HG02885 (cell line): Measurements from ENCODE around the gene ZNF575.
"Not testable (repeated sequence)": the region's sequence is repeated elsewhere in the genome, so short reads cannot be mapped to it uniquely, and the experiment has no call there.

Experiments used
- ATAC-seq: cut with Tn5 transposase; IDR thresholded peaks from one replicate; pipeline ENCODE4 v1.9.1; 2021; ENCODE audit warnings: mild to moderate bottlenecking; ENCODE audit not compliant: unreplicated experiment, poor library complexity

Gene ZNF575

GRCh38 chr19:43507880-43508279 is 25.1 kb upstream of the ZNF575 start:
- ATAC-seq = no peak

DNA sequence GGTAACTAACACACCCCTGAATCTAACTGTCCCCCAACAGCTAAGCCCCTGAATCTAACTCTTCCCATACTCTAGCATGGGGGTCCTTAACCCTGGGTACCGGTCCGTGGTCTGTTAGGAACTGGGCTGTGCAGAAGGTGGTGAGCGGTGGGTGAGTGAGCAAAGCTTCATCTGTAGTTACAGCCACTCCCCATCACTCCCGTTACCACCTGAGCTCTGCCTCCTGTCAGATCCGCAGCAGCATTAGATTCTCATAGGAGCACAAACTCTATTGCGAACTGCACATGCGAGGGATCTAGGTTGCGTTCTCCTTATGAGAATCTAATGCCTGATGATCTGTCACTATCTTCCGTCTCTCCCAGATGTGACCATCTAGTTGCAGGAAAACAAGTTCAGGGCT is 22.3 kb upstream of the ZNF575 start:
- ATAC-seq = no peak

DNA sequence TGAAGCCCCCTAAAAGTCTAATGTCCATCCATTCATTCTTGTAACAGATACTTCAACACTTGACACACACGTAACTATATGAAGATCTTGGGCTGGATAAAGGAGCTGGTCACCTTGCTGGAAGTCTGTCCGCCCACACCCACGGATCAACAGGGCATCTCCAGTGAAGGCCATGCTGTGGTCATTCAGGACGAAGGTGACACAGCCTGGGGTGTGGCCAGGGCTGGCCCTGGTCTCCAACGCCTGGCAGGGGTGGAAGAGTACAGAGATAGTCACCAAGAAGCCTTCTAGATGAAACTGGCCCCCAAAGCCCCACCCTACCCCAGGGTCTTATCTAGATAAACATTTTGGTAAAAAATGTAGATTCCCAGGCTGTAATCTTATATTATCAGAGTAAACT is 21.7 kb upstream of the ZNF575 start:
- no peak for ATAC-seq

- ATAC-seq = not testable (repeated sequence)
Measured at GRCh38 chr19:43512399-43512798, 20.6 kb upstream of the ZNF575 start.

DNA sequence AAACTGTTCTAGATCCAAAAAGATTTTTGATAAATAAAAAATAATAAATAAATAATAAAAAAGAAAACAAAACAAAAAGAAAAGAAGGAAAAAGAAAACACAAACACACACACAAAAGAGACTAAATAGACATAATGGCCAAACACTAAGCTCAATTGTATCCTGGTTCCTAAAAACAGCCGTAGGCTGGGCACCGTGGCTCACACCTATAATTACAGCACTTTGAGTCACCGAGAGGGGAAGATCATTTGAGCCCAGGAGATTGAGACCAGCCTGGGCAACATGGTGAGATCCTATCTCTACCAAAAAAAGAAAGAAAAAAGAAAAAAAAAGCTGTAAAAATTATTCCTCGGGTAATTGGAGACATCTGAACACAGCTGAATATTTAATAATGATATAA is 14.9 kb upstream of the ZNF575 start:
- ATAC-seq = no peak

- no peak for ATAC-seq
Measured at GRCh38 chr19:43519436-43520088, 13.4 kb upstream of the ZNF575 start.

DNA sequence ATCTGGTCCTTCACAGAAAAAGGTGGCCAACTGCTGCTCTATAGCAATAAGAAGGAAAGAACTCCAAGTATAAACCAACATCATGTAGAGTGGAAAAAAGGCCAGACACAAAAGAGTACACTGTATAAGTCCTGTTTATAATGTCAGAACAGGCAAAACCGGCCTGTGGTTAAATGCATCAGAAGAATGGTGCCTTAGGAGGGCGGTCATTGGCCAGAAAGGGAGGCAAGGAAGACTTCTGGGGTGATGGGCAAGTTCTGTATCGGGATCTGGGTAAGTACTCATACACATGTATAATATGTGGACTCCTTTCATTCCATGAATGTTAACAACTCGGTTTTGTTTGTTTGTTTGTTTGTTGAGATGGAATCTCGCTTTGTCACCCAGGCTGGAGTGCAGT is 10.1 kb upstream of the ZNF575 start:
- no peak for ATAC-seq

DNA sequence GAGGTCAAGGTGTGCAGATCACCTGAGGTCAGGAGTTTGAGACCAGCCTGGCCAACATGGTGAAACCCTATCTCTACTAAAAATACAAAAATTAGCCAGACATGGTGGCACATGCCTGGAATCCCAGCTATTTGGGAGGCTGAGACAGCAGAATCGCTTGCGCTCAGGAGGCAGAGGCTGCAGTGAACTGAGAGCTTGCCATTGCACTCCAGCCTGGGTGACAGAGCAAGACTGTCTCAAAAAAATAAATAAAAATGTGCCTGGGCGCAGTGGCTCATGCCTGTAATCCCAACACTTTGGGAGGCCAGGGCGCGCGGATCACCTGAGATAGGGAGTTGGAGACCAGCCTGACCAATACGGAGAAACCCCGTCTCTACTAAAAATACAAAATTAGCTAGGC is 9.3 kb upstream of the ZNF575 start:
- ATAC-seq = not testable (repeated sequence)

GRCh38 chr19:43524922-43525835 is 7.8 kb upstream of the ZNF575 start:
- ATAC-seq = peak; percentile 43

DNA sequence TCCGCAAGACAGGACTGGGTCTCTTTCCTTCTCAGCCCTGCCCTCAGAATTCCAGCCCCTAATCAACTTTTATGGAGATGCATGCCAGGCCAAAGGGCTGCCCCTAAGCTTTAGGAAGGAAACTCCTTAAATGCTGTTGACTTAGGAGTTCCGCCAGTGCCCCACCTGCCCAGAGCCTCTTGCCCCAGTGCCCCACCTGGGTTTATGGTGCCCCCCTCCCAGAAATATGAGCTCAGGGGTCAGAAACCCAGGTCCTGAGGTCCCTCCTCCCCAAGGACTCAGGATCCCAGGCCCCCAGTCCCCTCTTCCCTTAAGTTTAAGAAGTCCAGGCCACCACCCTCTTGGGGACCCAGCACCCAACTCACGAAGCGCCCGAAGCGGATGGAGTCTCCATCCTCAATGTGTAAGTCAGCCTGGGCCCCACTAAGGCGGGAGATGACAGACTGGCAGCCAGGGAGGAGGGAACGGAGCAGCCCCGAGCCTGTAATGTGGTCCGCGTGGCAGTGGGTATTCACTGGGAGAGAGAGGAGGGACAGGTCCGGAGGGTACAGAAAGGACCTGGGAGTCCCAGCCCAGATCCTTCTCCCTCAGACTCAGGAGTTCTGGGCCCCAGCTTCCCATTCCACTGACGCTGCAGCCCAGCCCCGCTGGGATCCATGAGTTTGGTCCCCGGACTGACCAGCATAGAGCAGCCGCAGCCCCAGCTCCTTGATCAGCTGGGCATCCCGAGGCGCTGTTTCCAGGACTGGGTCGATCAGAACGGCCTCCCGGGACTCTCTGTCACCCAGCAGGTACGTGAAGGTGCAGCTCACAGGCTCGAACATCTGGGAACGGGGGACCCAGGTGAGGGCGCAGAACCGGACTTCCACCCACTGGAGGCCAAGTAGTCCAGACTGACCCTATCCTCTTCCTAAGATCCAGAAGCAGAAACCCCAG is 6.9 kb upstream of the ZNF575 start:
- ATAC-seq = no peak

DNA sequence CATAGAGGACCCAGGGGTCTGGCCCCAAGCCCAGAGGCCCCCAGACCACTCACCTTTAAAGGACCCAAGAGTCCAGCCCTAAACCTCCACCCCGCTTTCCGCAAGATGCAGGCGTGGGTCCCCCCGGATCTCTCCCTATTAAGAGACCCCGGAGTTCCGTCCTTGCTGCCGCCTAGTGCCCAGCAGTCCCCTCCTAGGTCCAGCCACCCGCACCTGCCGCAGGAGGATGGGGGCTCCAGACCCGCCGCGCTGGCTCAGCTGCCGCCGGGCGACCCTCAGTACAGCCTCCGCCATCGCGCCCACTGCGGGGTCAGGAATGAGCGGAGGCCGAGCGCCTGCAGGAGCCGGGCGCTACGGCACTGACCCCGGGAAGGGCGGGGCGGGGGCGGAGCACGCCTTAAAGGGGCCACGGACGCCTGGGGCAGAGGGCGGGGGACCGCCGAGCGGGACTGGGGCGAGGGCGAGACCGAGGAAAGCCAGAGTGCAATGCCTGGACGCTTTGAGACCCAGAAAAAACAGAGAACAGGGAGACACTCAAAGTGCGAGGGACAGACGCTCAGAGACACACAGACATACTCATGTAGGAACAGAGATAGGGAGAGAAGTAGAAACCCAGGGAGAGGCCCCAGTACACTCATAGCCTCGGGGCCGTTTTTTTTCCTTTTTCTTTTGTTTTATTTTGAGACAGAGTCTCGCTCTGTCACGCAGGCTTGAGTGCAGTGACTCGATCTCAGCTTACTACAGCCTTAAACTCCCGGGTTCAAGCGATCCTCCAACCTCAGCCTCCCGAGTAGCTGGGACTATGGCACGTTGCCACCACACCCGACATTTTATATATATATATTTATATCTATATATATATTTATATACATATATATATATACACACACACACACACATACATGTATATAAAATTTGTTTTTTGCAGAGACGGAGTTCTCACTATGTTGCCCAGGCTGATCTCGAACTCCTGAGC is 5.8 kb upstream of the ZNF575 start, which contains the start of gene ETHE1:
TSS of gene ETHE1 (minus strand) at position 318 of the 976 bp plus-strand sequence. CDS start at position 294, 24 bp downstream.
- peak; percentile 79 for ATAC-seq

DNA sequence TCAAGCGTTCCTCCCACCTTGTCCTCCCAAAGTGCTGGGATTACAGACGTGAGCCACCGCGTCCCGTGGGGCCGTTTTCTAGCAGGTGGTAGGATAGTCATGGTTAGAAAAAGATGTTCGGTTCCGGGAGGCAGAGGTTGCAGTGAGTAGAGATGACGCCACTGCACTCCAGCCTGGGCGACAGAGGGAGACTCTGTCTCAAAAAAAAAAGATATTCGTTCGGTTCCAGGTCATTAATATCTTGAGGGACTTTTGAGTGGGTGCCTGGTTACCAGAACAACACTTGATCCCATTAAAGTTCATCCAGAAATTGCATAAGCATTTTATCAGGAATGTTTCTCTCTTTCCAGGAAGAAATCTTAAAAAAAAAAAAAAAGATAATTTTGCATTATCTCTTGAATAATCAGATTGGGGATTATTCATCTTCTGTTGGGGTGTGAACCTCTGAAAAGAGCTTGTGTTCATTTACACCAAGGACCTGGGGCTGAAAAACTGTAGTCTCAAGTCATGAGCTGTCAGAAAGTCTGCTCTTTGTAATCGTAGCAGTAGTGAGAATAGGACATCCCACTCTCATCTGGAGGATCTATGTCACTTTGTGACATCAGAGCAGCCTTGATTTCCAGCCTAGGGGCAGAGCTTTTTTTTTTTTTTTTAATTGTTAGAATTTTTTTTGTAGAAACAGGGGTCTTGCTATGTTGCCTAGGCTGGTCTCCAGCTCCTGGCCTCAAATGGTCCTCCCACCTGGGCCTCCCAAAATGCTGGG is 4.9 kb upstream of the ZNF575 start:
- ATAC-seq = no peak

- peak; percentile 8 for ATAC-seq
Measured at GRCh38 chr19:43532571-43532961, 422 bp upstream of the ZNF575 start.

DNA sequence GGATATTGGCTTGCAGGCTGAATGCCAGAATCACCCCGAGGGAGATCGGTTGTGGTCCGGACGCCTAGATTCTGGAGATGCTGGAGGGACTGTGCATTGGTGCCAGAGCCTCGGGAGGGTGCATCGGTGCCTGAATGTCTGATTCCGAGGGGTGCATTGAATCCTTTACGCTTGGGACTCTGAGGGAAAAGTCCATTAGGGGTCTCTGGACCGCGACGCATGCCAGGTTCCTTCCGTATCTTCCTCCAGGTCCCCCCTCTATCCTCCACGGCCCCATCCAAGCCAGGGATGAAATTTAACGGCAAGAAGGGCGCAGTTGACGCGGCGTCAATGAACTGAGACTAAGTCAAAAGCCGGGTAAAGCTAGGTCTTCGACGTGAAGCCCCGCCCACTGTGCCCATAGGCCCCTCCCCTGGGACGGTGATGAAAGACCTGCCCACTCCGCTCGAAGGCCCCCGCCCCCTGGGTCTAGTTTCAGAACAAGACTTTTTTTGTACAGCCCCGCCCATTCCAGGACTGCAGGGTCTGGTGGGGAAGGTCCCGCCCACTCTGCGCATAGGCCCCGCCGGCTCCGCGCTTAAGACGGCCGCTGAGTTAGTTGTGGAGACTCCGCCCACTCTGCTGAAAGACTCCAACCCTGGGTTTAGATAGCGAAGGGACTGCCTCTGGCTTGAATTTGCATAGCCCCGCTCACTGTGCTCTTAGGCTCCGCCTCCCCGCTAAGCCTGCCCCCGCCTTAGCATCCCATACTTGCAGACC is 737 bp downstream of the ZNF575 start:
- peak; percentile 64 for ATAC-seq

DNA sequence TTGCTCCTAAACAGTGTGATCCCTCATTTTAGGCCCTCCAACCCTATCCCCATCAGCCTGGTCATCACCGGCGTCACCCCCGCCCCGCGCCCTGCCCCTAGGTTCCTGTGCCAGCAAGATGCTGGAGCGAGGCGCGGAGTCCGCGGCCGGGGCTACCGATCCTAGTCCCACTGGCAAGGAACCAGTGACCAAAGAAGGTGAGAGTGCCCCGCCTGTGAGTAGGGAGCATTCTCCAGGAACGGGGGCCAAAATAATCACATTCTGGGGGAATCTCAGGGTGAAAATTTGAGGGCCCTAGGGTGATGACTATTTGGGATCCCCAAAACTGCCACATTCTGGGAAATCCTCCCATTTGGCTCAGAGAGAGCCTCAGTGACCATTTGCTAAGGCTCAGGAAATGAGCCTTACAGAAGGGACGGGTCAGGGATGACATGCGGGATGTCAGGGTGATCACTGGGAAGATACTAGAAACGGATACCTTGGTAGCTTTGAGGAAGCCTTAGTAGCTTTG is 1.4 kb downstream of the ZNF575 start:
- no peak for ATAC-seq

DNA sequence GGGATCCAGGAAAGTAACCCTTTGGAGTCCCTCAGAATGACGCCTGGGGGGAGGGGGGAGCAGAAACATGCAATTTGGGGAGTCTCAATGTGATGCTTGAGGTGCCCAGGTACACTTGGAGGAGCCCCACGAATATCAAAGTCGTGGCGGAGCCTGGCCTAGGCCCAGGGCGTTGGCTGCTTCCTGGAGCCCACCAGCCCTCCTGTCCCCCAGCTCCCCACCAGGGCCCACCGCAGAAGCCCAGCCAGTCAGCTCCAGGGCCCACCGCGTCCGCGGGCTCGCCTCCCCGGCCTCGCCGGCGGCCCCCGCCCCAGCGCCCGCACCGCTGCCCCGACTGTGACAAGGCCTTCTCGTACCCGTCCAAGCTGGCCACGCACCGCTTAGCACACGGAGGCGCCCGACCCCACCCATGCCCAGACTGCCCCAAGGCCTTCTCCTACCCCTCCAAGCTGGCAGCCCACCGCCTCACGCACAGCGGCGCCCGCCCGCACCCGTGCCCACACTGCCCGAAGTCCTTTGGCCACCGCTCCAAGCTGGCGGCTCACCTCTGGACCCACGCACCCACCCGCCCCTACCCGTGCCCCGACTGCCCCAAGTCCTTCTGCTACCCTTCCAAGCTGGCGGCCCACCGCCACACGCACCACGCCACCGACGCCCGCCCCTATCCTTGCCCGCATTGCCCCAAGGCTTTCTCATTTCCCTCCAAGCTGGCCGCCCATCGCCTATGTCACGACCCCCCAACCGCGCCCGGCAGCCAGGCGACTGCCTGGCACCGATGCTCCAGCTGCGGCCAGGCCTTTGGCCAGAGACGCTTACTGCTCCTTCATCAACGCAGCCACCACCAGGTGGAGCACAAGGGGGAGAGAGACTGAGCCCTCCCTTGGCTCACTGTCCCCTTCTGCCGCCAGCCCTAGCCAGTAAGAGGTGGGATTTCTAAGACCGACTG is 2.1 kb downstream of the ZNF575 start:
- ATAC-seq = no peak

GRCh38 chr19:43538922-43539321 is 5.9 kb downstream of the ZNF575 start:
- no peak for ATAC-seq
